PC-9 (cell line): ENCODE results near the gene UST.

ENCODE experiments used
- CTCF ChIP-seq: fragments of 200-600 bp; sonication (generic); conservative IDR thresholded peaks from 2 replicates; pipeline ENCODE4 v1.6.1; 2017; ENCODE audit warnings: mixed run types, antibody characterized with exemption, mild to moderate bottlenecking, moderate library complexity
- EZH2 ChIP-seq: fragments of 200-600 bp; sonication (generic); IDR thresholded peaks from 2 replicates; pipeline ENCODE4 v1.8.0; 2017; ENCODE audit warnings: antibody characterized with exemption, low read depth

GRCh38 chr6:149086363-149086762 is 339.5 kb downstream of the UST start:
- TF ChIP-seq CTCF = no peak
- no peak for TF ChIP-seq EZH2
